IPS-NIHi11 (cell line): Measurements from ENCODE around the gene SUPT6H.
"Not testable (repeated sequence)": the region's sequence is repeated elsewhere in the genome, so short reads cannot be mapped to it uniquely, and the experiment has no call there.

Experiments used
- DNase-seq: peaks from one replicate; pipeline ENCODE4 v3.0.0; 2012; ENCODE audit warnings: mixed read lengths, low spot score

Gene SUPT6H

DNA sequence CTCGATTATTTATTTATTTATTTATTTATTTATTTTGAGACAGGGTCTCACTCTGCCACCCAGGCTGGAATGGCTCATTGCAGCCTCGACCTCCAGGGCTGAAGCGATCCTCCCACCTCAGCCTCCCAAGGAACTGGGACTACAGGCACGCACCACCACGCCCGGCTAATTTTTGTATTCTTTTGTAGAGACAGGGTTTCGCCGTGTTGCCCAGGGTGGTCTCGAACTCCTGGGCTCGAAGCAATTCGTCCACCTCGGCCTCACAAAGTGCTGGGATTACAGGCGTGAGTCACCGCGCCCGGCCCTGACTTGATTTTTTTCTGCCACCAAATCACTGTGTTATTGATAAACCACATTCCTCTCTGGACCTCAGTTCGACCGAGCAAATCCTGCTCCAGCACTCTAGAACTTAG is 57.0 kb downstream of the SUPT6H start:
- no peak for DNase-seq

DNA sequence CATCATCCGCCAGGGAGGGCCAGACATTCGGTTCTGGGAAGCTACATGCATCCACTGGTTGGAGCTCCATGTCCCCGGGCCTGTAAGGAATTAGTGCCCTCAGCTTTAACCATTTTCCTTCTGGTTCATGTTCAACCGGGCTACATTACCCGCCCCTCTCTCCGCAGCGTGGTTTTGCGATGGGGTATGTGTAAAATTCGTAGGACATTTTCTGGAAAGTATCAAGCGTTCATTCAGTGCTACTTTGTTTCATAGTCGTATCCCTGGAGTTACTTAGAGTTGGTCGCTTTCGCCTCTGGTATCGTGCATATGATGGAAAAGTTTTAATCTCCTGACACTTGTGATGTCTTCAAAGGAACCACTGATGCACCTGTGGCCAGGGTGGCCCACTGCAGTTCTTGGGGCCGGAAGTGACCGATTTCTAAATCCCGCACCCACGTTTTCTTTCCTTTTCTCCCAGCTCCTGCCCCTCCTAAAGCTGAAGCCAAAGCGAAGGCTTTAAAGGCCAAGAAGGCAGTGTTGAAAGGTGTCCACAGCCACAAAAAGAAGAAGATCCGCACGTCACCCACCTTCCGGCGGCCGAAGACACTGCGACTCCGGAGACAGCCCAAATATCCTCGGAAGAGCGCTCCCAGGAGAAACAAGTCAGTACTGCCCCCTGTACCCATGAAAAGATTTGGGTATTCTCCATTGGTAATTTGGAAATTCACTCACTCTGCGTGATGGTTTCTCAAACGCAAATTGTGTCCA is 58.4 kb downstream of the SUPT6H start:
- DNase-seq = no peak

DNA sequence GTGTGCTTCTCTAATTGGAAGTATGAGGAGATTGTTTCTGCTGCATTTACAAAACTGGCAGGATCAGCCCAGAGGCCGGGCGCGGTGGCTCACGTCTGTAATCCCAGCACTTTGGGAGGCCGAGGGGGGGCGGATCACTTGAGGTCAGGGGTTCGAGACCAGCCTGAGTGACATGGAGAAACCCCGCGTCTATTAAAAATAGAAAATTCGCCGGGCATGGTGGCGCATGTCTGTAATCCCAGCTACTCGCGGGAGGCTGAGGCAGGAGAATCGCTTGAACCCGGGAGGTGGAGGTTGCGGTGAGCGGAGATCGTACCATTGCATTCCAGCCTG is 59.0 kb downstream of the SUPT6H start:
- not testable (repeated sequence) for DNase-seq

DNA sequence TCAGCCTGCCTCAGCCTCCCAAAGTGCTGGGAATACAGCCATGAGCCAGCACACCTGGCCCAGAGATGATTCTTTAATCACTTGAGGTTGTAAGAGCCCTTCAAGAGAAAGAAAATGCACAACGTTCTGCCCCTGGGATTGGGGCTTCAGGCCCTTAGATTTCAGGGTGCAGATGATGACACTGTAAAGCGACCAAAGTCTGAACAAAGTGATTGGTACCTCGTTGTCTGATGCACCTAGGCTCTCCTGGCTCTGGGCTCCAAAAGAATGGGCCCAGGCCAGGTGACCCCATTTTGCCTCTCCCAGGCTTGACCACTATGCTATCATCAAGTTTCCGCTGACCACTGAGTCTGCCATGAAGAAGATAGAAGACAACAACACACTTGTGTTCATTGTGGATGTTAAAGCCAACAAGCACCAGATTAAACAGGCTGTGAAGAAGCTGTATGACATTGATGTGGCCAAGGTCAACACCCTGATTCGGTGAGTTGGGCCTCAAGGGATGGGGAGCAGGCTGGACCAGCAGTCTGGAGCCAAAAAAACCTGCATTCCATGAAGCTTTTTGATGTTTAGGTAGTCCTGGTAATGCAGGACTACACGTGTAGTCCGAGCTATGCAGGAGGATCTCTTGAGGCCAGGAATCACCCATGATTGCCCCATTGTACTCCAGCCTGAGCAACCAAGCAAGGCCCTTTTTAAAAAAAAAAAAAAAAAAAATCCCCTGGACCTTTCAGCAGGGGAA is 60.6 kb downstream of the SUPT6H start:
- no peak for DNase-seq

DNA sequence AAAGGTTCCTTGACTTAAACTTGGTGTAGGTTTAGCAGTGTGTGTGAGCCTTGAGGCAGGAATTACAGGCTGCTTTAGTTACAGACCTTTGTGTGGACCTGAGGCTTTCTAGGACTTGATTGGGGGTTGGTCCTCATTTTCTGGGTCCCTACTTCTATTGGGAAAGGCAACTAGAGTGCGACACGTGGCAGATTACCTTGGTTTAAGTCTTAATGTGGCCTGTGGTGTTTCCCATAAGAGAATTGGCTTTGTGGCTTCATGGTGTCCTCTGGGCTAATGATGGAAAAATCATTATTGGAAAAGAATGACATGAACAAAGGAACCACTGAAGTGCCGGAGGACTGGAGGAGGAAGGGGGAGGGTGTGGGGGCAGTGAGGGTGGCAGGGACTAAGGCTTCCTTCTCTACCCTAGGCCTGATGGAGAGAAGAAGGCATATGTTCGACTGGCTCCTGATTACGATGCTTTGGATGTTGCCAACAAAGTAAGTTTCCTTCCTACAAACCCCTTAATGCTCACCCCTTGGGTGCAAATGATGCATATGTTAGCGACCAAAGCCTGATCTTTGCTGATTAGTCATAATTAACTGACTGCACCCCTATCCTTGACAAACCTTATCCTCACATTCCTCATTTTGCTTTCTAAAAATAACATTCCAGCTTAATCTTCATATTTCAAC is 61.3 kb downstream of the SUPT6H start:
- no peak for DNase-seq

DNA sequence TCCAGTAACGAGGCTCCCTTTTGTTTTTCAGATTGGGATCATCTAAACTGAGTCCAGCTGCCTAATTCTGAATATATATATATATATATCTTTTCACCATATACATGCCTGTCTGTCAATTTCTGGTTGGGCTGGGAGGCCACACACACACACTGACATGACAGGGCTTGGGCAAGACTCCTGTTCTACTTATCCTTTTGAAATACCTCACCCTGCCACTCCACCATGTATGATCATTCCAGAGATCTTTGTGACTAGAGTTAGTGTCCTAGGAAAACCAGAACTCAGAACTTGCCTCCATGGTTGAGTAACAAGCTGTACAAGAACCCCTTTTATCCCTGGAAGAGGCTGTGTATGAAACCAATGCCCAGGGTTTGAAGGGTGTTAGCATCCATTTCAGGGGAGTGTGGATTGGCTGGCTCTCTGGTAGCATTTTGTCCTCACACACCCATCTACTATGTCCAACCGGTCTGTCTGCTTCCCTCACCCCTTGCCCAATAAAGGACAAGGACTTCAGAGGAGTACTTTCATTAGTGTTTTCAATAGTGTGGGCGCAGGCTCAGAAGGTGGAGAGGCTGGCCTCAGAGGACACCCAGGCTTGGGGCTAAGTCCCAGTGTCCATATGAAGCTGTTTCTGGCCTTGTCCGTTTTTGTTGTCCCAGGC is 62.0 kb downstream of the SUPT6H start:
- not testable (repeated sequence) for DNase-seq

DNA sequence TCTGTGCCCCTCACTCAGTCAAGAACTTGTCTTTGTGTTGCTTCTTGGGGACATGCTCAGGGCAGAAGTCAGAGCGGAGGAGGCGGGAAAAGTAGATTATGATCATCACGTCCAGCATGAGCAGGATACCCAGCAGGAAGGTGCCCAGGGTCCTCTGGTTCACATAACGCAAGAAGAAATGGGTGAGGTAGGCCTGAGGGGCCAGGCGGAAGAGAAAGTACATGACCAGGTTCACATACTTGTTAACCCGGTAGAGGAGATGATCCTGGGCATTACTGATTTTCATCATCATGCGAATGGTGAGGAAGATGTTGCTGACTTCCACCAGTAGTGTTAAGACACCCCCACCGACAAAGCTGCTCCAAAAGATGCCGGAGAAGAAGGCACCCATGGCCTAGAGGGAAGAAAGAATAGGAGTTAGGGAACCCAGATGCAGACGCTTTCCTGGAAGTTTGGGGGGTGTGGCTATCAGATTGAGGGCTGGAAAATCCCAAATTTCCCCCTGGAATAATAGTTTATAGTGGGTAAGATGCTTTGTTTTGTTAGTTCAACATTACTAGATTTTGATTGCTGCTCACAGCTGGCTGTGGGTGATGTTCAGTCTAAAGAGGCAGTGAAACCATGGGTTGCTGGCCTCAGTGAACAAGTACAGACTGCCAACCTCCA is 62.6 kb downstream of the SUPT6H start:
- no peak for DNase-seq

DNA sequence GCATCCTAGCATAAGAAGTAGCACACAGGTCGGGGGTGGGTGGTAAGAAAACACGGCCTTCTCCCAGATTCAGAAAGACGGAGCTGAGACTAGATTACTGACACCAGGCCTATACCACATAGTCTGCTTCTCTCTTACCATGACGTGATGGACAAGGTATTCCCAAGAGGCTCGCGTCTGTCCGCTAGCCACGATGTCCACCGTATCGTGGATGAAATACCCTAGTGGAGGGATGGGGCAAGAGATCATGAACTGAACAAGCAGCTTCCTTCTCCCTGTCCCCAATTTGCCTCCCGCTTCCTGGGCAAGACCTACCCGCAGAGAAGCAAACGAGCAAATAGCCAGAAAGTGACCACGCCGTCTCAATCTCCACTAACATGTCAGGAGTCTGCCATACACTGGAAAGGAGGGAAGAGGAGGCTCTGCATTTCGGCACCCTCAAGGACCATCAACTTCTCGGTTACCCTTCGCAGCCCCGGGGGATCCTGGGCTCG is 63.2 kb downstream of the SUPT6H start:
- no peak for DNase-seq

DNA sequence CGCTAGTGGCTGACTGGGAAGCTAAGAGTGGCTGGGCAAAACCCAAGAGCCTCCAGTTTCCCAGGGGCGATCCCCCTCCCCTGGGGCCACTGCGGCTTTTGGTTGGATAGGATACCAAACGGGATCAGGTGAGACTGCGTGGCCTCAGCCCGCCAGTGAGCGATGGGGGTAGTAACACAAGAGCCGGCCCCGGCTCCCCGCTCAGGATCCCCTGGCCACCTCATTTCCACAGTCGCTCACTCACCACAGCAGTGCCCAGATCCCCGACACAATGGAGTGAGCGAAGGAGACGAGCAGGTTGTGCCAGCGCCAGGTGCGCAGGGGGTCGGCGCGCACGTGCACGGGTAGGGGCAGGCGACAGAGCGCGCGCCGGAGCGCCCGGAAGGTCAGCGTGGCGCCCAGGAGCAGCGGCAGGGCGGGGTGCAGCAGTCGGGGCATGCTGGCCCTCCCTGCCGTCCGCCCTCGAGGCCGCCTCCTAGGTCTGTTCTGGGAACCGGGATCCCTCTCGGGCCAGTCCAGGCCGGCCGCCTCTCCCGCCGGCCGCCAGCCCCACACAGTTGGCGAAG is 63.7 kb downstream of the SUPT6H start:
- DNase-seq = peak; percentile 68

DNA sequence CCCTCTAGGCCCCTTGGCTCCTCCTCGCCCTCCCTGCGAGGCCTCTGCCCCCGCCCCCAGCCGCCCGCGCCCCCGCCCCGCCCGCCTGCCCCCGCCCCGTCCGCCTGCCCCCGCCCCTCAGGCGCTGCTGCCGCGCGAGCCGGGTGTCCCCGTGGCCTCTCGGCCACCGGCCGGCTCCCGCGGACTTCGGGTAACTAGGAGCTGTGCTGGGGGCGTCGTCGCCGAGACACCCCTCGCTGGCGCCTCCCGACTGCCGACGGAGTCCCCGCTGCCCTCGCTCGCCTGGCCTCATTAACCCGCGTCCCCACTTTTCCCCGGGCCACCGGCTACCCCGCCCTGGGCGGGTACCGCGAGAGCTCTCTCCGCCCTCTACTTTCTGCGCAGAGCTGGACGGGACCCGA is 64.2 kb downstream of the SUPT6H start, which contains the start of gene TLCD1:
TSS of gene TLCD1 (minus strand) at position 8 of the 401 bp plus-strand sequence. CDS start 136 bp downstream, outside the sequence.
- DNase-seq = peak; percentile 47

DNA sequence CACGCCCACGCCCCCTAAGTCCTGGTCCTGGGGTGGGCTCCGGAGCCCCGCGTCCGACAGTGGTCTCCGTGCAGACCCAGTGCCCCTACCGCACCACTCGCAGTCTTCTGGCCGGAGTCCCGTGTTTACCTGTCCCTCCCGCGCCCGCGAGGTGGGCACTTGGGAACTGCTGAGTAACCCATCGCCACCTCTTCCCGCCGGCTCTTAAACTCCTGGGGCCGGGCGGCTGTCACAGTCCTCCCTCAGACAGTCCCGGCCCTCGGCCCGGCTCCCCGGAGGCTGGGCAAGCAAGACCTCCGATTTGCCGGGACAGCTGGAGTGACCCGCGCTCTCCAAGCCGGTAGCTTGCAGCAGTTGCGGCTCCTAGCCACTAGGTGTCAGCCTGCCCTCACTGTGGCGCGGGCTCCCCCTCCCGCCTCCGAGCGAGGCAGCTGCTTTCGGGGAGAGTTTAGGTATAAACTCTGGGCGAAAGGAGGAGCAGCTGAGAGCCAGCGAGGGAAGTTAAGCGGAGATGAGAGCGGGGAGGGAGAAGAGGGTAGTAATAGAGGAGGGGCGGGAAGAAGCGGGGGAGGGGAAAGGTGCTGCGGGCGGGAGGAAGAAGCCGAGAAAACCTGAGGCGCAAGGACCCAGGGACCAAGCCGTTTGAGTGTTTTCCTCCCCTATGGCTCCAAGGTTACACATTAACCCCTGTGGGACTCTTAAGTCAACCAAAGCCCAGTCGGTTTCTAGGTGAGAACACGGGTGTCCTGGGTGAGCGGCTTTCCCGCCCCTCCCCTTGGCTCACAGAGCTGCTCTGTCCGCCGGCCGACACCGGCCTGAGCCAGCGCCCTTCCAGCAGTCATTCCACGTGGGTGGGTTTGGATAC is 64.9 kb downstream of the SUPT6H start:
- DNase-seq = peak; percentile 73

DNA sequence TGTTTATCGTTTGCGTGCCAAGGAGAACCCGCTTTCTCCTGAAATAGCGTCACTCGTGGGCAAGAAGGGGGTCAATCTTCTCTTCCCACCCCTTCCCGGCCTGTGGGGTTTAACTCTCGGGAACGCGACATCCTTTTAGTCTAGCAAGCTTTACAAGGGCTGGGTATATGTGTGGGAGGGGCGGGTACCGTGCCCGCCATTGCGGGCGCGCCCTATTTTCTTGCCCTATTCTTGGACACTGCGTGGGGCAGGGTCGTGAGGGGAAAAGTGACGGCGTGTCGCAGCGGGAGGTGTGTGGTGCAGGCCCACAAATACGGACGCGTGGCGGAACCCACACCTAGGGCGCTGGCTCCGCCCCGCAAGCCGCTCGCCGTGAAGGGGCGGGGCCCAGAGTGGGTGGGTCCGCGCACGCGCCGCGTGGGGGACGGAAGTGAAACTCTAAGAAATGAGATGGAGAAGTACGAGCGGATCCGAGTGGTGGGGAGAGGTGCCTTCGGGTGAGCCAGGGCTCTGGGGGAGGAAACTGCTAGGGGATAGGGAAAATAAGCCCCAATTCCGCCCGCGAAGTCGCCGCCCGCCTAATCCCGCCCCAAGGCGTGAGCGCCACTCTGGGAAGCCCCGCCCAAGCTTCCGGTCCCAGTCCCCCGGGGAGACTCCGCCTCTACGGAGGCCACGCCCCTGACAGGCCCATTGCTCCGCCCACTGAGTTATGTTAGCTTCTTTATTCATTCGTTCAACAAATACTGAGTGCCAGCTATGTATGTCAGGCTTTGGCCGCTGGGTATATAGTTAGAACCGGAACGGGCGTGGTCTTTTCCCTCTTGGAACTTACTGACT is 66.6 kb downstream of the SUPT6H start, which contains the start of gene NEK8:
TSS of gene NEK8 (plus strand) at position 425 of the 837 bp plus-strand sequence. CDS start at position 451, 26 bp downstream.
- peak; percentile 89 for DNase-seq

DNA sequence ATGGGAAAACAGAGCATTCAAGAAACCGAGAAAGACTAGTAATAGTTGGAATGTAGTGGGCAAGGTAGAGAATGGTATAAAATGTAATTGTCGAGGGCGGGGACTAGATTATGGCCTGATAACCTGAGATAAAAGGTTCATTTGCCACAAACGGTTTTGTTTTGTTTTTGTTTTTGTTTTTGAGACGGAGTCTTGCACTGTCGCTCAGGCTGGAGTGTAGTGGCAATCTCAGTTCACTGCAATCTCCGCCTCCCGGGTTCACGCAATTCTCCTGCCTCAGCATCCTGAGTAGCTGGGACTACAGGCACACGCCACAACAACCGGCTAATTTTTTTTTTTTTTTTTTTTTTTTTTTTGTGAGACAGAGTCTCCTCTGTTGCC is 67.9 kb downstream of the SUPT6H start:
- no peak for DNase-seq

DNA sequence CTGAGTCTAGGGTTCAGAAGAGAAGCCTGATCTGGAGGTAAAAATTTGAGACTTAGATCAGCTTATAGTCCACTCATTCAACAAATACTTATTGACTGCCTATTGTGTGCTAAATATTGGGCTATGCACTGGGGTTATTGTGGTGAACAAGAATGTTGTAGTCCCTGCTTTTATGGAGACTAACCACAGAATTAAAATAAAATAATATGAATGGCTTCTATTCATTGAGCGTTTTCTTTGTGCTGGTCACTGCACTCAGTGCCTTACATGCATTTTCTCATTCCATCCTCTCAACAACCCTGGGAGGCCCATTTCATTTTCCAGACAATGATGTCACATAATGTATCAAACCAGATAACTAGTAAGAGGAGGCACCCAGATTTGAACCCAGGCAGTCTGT is 71.3 kb downstream of the SUPT6H start:
- no peak for DNase-seq

DNA sequence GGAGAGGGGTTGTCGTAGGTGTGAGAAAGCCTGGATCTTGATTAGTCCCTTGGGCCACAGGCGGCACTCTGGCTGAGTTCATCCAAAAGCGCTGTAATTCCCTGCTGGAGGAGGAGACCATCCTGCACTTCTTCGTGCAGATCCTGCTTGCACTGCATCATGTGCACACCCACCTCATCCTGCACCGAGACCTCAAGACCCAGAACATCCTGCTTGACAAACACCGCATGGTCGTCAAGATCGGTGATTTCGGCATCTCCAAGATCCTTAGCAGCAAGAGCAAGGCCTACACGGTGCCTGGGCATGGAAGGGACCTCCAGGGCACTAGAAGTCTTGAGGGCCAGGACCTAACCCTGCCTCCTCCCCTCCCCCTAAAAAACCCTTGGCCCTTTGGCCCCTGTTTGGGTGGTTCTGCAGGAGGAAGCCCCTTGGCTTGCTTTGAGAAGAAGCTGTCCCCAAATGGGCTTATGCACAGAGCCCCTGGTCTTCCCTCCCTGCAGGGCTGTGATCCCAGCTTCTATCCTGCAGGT is 72.8 kb downstream of the SUPT6H start:
- DNase-seq = no peak

DNA sequence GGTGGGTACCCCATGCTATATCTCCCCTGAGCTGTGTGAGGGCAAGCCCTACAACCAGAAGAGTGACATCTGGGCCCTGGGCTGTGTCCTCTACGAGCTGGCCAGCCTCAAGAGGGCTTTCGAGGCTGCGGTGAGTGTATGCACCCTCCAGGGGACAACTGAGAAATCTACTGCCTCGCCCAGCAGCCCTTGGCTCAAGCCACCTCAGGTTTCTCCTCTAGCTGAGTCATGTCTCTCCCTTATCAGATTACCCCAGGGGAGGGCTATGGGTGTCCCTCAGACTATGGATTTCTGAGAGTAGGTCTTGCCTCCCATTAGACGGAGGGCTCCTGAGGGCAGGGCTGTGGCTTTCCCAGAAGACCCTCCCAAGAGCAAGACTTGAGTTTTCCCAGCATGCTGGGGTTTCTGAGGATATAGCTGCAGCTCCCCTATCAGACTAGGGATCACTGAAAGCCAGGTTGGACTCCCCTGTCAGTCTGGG is 73.3 kb downstream of the SUPT6H start:
- DNase-seq = no peak

DNA sequence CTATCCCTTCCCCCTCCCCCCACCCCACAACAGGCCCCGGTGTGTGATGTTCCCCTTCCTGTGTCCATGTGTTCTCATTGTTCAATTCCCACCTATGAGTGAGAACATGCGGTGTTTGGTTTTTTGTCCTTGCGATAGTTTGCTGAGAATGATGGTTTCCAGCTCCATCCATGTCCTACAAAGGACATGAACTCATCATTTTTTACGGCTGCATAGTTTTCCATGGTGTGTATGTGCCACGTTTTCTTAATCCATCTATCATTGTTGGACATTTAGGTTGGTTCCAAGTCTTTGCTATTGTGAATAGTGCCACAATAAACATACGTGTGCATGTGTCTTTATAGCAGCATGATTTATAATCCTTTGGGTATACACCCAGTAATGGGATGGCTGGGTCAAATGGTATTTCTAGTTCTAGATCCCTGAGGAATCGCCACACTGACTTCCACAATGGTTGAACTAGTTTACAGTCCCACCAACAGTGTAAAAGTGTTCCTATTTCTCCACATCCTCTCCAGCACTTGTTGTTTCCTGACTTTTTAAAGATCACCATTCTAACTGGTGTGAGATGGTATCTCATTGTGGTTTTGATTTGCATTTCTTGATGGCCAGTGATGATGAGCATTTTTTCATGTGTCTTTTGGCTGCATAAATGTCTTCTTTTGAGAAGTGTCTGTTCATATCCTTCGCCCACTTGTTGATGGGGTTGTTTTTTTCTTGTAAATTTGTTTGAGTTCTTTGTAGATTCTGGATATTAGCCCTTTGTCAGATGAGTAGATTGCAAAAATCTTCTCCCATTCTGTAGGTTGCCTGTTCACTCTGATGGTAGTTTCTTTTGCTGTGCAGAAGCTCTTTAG is 74.1 kb downstream of the SUPT6H start:
- not testable (repeated sequence) for DNase-seq

DNA sequence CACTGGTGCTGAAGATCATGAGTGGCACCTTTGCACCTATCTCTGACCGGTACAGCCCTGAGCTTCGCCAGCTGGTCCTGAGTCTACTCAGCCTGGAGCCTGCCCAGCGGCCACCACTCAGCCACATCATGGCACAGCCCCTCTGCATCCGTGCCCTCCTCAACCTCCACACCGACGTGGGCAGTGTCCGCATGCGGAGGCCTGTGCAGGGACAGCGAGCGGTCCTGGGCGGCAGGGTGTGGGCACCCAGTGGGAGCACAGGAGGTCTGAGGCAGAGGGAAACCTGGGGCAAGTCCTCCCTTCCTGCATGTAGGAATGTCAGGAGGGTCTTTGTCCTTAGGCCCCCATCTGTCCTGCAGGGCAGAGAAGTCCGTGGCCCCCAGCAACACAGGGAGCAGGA is 75.3 kb downstream of the SUPT6H start:
- no peak for DNase-seq
